Frontal cortex (tissue), 4 donors: Measurements from ENCODE around the gene PRR7. TPM values are rescaled to one million over a fixed set of nuclear protein-coding genes. Genes with fewer than 3 reads are reported as not detected.

ENCODE experiments used
- DNase-seq, 2 donors: peaks; one replicate each; pipeline ENCODE4 v3.0.0; 2012; ENCODE audit warnings: low spot score in 2 of 2
- FAIRE-seq: peaks from 2 replicates; lab custom pipeline; 2012; peaks lifted over from hg19 to GRCh38; lab: Jason Lieb, UNC
- total RNA-seq: library from RNA; depleted of rRNA; stranded (reverse); fragments of >200 nt; gene quantifications from one replicate; pipeline ENCODE4 v1.2.3, GENCODE V29; 2014
- donor health status: control.
- donor health status: control.
- donor health status: control.

The PRR7 gene
- total RNA-seq, 1 donor from 2014 or later: 12.2 TPM

- no peak for FAIRE-seq
- DNase-seq: no peak
These were observed 12.2 kb upstream of the PRR7 start for GRCh38 chr5:177434437-177434836.

- FAIRE-seq: no peak
These were observed 11.5 kb upstream of the PRR7 start for GRCh38 chr5:177434942-177435738.

GRCh38 chr5:177435847-177436536 is 10.6 kb upstream of the PRR7 start:
- no peak for DNase-seq
- no peak for FAIRE-seq

More at GRCh38 chr5:177434942-177435738, 11.5 kb upstream of the PRR7 start:
- no peak for DNase-seq

- no peak for DNase-seq
- no peak for FAIRE-seq
These were observed 9.0 kb upstream of the PRR7 start for GRCh38 chr5:177437623-177438022.

GRCh38 chr5:177438468-177438867 is 8.1 kb upstream of the PRR7 start:
- FAIRE-seq: no peak
- no peak for DNase-seq

GRCh38 chr5:177439518-177440053 is 7.0 kb upstream of the PRR7 start:
- FAIRE-seq (no peak), DNase-seq (no peak)

- no peak for FAIRE-seq
- no peak for DNase-seq
These were observed 6.2 kb upstream of the PRR7 start for GRCh38 chr5:177440211-177440989.

GRCh38 chr5:177440990-177441780 is 5.4 kb upstream of the PRR7 start:
- DNase-seq (no peak), FAIRE-seq (no peak)

GRCh38 chr5:177442066-177442826 is 4.4 kb upstream of the PRR7 start:
- FAIRE-seq: no peak
- no peak for DNase-seq

GRCh38 chr5:177443144-177443983 is 3.2 kb upstream of the PRR7 start:
- DNase-seq: no peak
- no peak for FAIRE-seq

- DNase-seq (no peak), FAIRE-seq (no peak)
These were observed 2.2 kb upstream of the PRR7 start for GRCh38 chr5:177444106-177445051.

GRCh38 chr5:177445052-177445916 is 1.3 kb upstream of the PRR7 start:
- no peak for FAIRE-seq
- no peak for DNase-seq

- no peak for FAIRE-seq
- DNase-seq: no peak
These were observed 756 bp upstream of the PRR7 start for GRCh38 chr5:177445917-177446199.

- FAIRE-seq (no peak), DNase-seq (peak; percentile 85 to 91)
These were observed 524 bp downstream of the PRR7 start for GRCh38 chr5:177447066-177447610.

GRCh38 chr5:177447611-177448243 is 1.1 kb downstream of the PRR7 start:
- FAIRE-seq (no peak), DNase-seq (peak; percentile 86 to 87)
